AG09319 (cell line): ENCODE measurements around the gene SLAMF8.

Experiments used
- DNase-seq: peaks from one replicate; pipeline ENCODE4 v3.0.0-alpha.2; 2010; ENCODE audit warnings: low read depth; ENCODE audit errors: extremely low read depth
- CTCF ChIP-seq: IDR thresholded peaks from 2 replicates; pipeline ENCODE4 v1.5.1; 2011; ENCODE audit warnings: low read depth, mild to moderate bottlenecking, inconsistent platforms, low read length, moderate library complexity

SLAMF8 gene

GRCh38 chr1:159882527-159882862 lies 55.8 kb downstream of the SLAMF8 start:
- no peak for TF ChIP-seq CTCF
- DNase-seq, result no peak

- DNase-seq, result no peak
- TF ChIP-seq CTCF, result no peak
Observed at GRCh38 chr1:159883134-159883533, 56.5 kb downstream of the SLAMF8 start.

- no peak for DNase-seq
- TF ChIP-seq CTCF, result no peak
Observed at GRCh38 chr1:159884296-159884695, 57.6 kb downstream of the SLAMF8 start.
